H1 (cell line): ENCODE data around the gene PLAC1. TPM values are rescaled to one million over a fixed set of nuclear protein-coding genes. Genes with fewer than 3 reads are reported as not detected.
A peak's percentile ranks its signal among the peaks of the same experiment; 100 is the strongest.

Experiments used
- CTCF ChIA-PET: fragments of 300-600 bp; sonication (Branson Sonifier 250); formaldehyde crosslinking; loops from one replicate; lab custom pipeline; 2021; ENCODE audit not compliant: partially characterized antibody; lab: Charles Lee
- POLR2A ChIA-PET: fragments of 300-600 bp; sonication (Branson Sonifier 250); formaldehyde crosslinking; loops from one replicate; lab custom pipeline; 2021; ENCODE audit warnings: inconsistent platforms; ENCODE audit not compliant: partially characterized antibody; lab: Charles Lee
- DNase-seq, 2 experiments: peaks; one replicate each; pipeline versions ENCODE4 v3.0.0 to v3.0.0-alpha.2; 2010 to 2022; ENCODE audit warnings: low spot score in 2 of 2, low read depth in 1 of 2, mixed read lengths in 1 of 2
- FAIRE-seq: peaks from 2 replicates; lab custom pipeline; 2011; peaks lifted over from hg19 to GRCh38; lab: Jason Lieb, UNC
- H2AFZ ChIP-seq: 2 replicates; pipeline ENCODE4 v1.8.1; 2012; ENCODE audit warnings: low read length, inconsistent platforms
- H2AK5ac ChIP-seq: 2 replicates; pipeline ENCODE4 v1.6.1; 2013; ENCODE audit warnings: low read depth, low read length
- H2BK120ac ChIP-seq: replicated peaks from 2 replicates; pipeline ENCODE3; 2013; ENCODE audit warnings: low read depth, low read length, inconsistent platforms
- H2BK12ac ChIP-seq: 2 replicates; pipeline ENCODE4 v1.6.1; 2013; ENCODE audit warnings: low read depth, low read length
- H2BK15ac ChIP-seq: 2 replicates; pipeline ENCODE4 v1.6.1; 2013; ENCODE audit warnings: low read length
- H2BK20ac ChIP-seq: 2 replicates; pipeline ENCODE4 v1.6.1; 2013; ENCODE audit warnings: low read length
- H2BK5ac ChIP-seq: 2 replicates; pipeline ENCODE4 v1.6.1; 2013; ENCODE audit warnings: low read depth, low read length
- H3K14ac ChIP-seq: 2 replicates; pipeline ENCODE4 v1.6.1; 2013; ENCODE audit warnings: inconsistent platforms; ENCODE audit not compliant: insufficient read length
- H3K18ac ChIP-seq: 2 replicates; pipeline ENCODE4 v1.6.1; 2013; ENCODE audit warnings: low read length; ENCODE audit errors: extremely low read depth
- H3K23ac ChIP-seq: 2 replicates; pipeline ENCODE4 v1.6.1; 2013; ENCODE audit warnings: inconsistent platforms; ENCODE audit not compliant: insufficient read length
- H3K23me2 ChIP-seq: 2 replicates; pipeline ENCODE4 v1.6.1; 2013; ENCODE audit warnings: low read depth, low read length
- H3K27ac ChIP-seq: 2 replicates; pipeline ENCODE4 v1.6.1; 2011; ENCODE audit warnings: low read depth, low read length, inconsistent platforms
- H3K27me3 ChIP-seq, 4 experiments: replicated peaks in 1 of 4; 1 replicate in 1 of 4; 2 replicates in 3 of 4; pipeline versions ENCODE4 v1.6.1 to v1.8.1; 2011 to 2013; ENCODE audit warnings: low read length in 3 of 4, mild to moderate bottlenecking in 3 of 4, inconsistent platforms in 2 of 4, mixed read lengths in 2 of 4, moderate library complexity in 1 of 4; ENCODE audit not compliant: control insufficient read depth in 3 of 4, insufficient read depth in 3 of 4; ENCODE audit errors: extremely low read depth in 1 of 4
- H3K36me3 ChIP-seq, 4 experiments: 2 replicates each; pipeline versions ENCODE4 v1.6.1 to v1.8.1; 2011 to 2013; ENCODE audit warnings: mild to moderate bottlenecking in 4 of 4, low read length in 3 of 4, moderate library complexity in 2 of 4, control low read depth in 1 of 4, inconsistent platforms in 1 of 4; ENCODE audit not compliant: insufficient read depth in 4 of 4, control insufficient read depth in 2 of 4
- H3K4ac ChIP-seq: replicated peaks from 2 replicates; pipeline ENCODE3; 2013; ENCODE audit warnings: low read length, low read depth, mixed read lengths, inconsistent platforms; ENCODE audit not compliant: insufficient read length
- H3K4me1 ChIP-seq, 4 experiments: replicated peaks in 1 of 4; 1 replicate in 1 of 4; 2 replicates in 3 of 4; pipeline versions ENCODE4 v1.6.1 to v1.8.1; 2011 to 2013; ENCODE audit warnings: low read length in 3 of 4, inconsistent platforms in 2 of 4, mixed read lengths in 1 of 4; ENCODE audit not compliant: insufficient read depth in 4 of 4, control insufficient read depth in 3 of 4
- H3K4me2 ChIP-seq, 2 experiments: 2 replicates each; pipeline versions ENCODE4 v1.6.1 to v1.8.1; 2011 to 2013; ENCODE audit warnings: low read depth in 2 of 2, low read length in 2 of 2, control low read depth in 1 of 2, inconsistent platforms in 1 of 2, mild to moderate bottlenecking in 1 of 2; ENCODE audit not compliant: insufficient read depth in 1 of 2
- H3K4me3 ChIP-seq, 4 experiments: fragments of 200-600, 300-600 bp in 1 of 4; sonication (generic), shearing (Covaris generic), sonication (Bioruptor Twin) in 1 of 4; 2 replicates each; pipeline versions ENCODE4 v1.5.1 to v1.8.1; 2011 to 2016; ENCODE audit warnings: low read length in 4 of 4, low read depth in 3 of 4, control low read depth in 2 of 4, inconsistent platforms in 2 of 4, mild to moderate bottlenecking in 2 of 4, mixed read lengths in 1 of 4, moderate library complexity in 1 of 4; ENCODE audit not compliant: insufficient read depth in 2 of 4; ENCODE audit errors: extremely low read depth in 1 of 4
- H3K56ac ChIP-seq: replicated peaks from 2 replicates; pipeline ENCODE3; 2013; ENCODE audit warnings: low read depth, mild to moderate bottlenecking, mixed read lengths, low read length, inconsistent platforms; ENCODE audit not compliant: insufficient read length
- H3K79me1 ChIP-seq: 2 replicates; pipeline ENCODE4 v1.6.1; 2013; ENCODE audit warnings: low read depth, low read length, control low read depth
- H3K79me2 ChIP-seq, 2 experiments: 2 replicates each; pipeline versions ENCODE4 v1.6.1 to v1.8.1; 2012 to 2013; ENCODE audit warnings: low read length in 2 of 2, mild to moderate bottlenecking in 2 of 2, inconsistent platforms in 1 of 2; ENCODE audit not compliant: insufficient read depth in 2 of 2, control insufficient read depth in 1 of 2
- H3K9ac ChIP-seq, 4 experiments: replicated peaks in 1 of 4; 1 replicate in 1 of 4; 2 replicates in 3 of 4; pipeline versions ENCODE4 v1.6.1 to v1.8.1; 2011 to 2013; ENCODE audit warnings: low read depth in 3 of 4, low read length in 3 of 4, control low read depth in 2 of 4, mild to moderate bottlenecking in 2 of 4, moderate library complexity in 2 of 4, inconsistent platforms in 1 of 4; ENCODE audit errors: extremely low read depth in 1 of 4
- H3K9me3 ChIP-seq, 2 experiments: 2 replicates each; pipeline versions ENCODE4 v1.6.1 to v1.8.1; 2012 to 2013; ENCODE audit warnings: mild to moderate bottlenecking in 2 of 2, moderate library complexity in 2 of 2, control low read depth in 1 of 2, inconsistent platforms in 1 of 2, low read depth in 1 of 2, low read length in 1 of 2, mixed read lengths in 1 of 2; ENCODE audit not compliant: insufficient read depth in 2 of 2
- H4K20me1 ChIP-seq, 2 experiments: replicated peaks in 1 of 2; 2 replicates each; pipeline versions ENCODE3 to v1.8.1; 2011 to 2013; ENCODE audit warnings: inconsistent platforms in 2 of 2, low read length in 2 of 2, mild to moderate bottlenecking in 1 of 2; ENCODE audit not compliant: insufficient read depth in 2 of 2, control insufficient read depth in 1 of 2
- H4K5ac ChIP-seq: 2 replicates; pipeline ENCODE4 v1.6.1; 2013; ENCODE audit warnings: low read length, low read depth, mixed read lengths, inconsistent platforms; ENCODE audit not compliant: insufficient read length
- H4K8ac ChIP-seq: 2 replicates; pipeline ENCODE4 v1.8.0; 2013; ENCODE audit warnings: mild to moderate bottlenecking, moderate library complexity, low read length, inconsistent platforms; ENCODE audit not compliant: insufficient read depth; ENCODE audit errors: extremely low read depth
- H4K91ac ChIP-seq: replicated peaks from 2 replicates; pipeline ENCODE3; 2013; ENCODE audit warnings: low read length, mixed read lengths, inconsistent platforms; ENCODE audit not compliant: insufficient read length
- RAD21 ChIP-seq, 2 experiments: IDR thresholded peaks in 1 of 2; conservative IDR thresholded peaks in 1 of 2; 2 replicates each; pipeline ENCODE4 v1.6.1; 2011; ENCODE audit warnings: low read depth in 2 of 2, low read length in 2 of 2, improper control_type of control experiment in 1 of 2, inconsistent platforms in 1 of 2, mild to moderate bottlenecking in 1 of 2, moderate library complexity in 1 of 2
- WGBS, 2 experiments: shearing (Covaris generic) in 1 of 2; methylation state at CpG; one replicate each; pipeline versions ENCODE4 v1.1.6 to v1.1.7; 2013 to 2015; ENCODE audit warnings: low lambda C conversion rate in 2 of 2, mixed read lengths in 2 of 2, inconsistent platforms in 1 of 2, low coverage in 1 of 2, missing lambda C conversion rate in 1 of 2; ENCODE audit not compliant: insufficient replicate concordance in 2 of 2, insufficient coverage in 1 of 2, insufficient read length in 1 of 2; ENCODE audit errors: extremely low coverage in 1 of 2, missing lambda C conversion rate in 1 of 2; 5-methylcytosine and 5-hydroxymethylcytosine counted together
- polyA plus RNA-seq, 7 experiments: library from polyadenylated mRNA; depleted of rRNA in 3 of 7; stranded (reverse) in 5 of 7; unstranded in 2 of 7; fragments of >200 nt in 5 of 7; fragments of 200-250 nt in 2 of 7; gene quantifications; 1 replicate in 5 of 7; 2 replicates in 1 of 7; 4 replicates in 1 of 7; pipeline versions ENCODE4 v1.2.1 to v1.2.3, GENCODE V29; 2011 to 2013; ENCODE audit warnings: missing spikeins in 2 of 7, mixed read lengths in 2 of 7
- total RNA-seq: library from RNA; stranded (reverse); fragmentation: NEBNext Ultra II Directional; extraction: Animal tissue kit (Norgen Biotek cat#: 25700); gene quantifications from 2 replicates; pipeline ENCODE4 v1.2.1, GENCODE V29; 2021

The PLAC1 gene
- total and polyA plus RNA-seq, 2 of the 8 experiments (the other 6 are each of a cell fraction or from before 2014, with no cell fraction given) = 1.8 TPM; not detected in 1

DNA sequence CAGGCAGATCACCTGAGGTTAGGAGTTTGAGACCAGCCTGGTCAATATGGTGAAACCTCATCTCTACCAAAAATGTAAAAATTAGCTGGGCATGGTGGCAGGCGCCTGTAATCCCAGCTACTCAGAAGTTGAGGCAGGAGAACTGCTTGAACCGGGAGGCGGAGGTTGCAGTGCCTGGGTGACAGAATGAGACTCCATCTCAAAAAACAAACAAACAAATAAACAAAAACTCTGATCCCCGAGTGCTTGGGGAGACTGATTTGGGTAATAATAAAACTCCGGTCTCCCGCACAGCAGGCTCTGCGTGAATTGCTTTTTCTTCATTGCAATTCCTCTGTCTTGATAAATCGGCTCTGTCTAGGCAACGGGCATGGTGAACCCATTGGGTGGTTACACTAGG, 124.9 kb downstream of the PLAC1 start:
- CTCF ChIA-PET = interaction anchor here (2.0 kb wide), 1 partner anchor 230 kb away, joined by 6 read pairs; no protein-coding TSS in a partner anchor
- POLR2A ChIA-PET = interaction anchor here (1.4 kb wide), 1 partner anchor 9 kb away, joined by 8 read pairs; no protein-coding TSS in a partner anchor
- Histone ChIP-seq H3K27me3 (peaks cover 0 to 4% (median 3%) of the 10 kb centered on the region in 4 experiments; a peak in 3 of 7 replicates), H3K14ac (no peak overlapping the region), H2AK5ac (no peak overlapping the region), H3K9ac (no peak overlapping the region), H2BK5ac (no peak overlapping the region), H2BK12ac (no peak overlapping the region), H3K4me3 (no peak overlapping the region), H2BK20ac (no peak overlapping the region), H3K18ac (no peak overlapping the region), H4K5ac (no peak overlapping the region), H3K23me2 (no peaks in the 10 kb centered on the region), H3K79me2 (no peaks in the 10 kb centered on the region), H2BK15ac (no peak overlapping the region), H4K20me1 (no peaks in the 10 kb centered on the region), H4K91ac (no peak overlapping the region), H3K79me1 (no peaks in the 10 kb centered on the region), H3K27ac (no peak overlapping the region), H3K23ac (no peak overlapping the region), H3K9me3 (no peaks in the 10 kb centered on the region), H4K8ac (no peak overlapping the region), H3K56ac (no peak overlapping the region), H2BK120ac (no peak overlapping the region), H3K36me3 (no peaks in the 10 kb centered on the region), H2AFZ (no peak overlapping the region), H3K4me1 (peaks cover 0 to 11% (median 0%) of the 10 kb centered on the region in 4 experiments; a peak in 2 of 7 replicates), H3K4me2 (peak overlapping the region in 1 of 2 experiments; percentile 35; a peak in 1 of 4 replicates), H3K4ac (no peak overlapping the region)
- no peak for DNase-seq
- FAIRE-seq = peak; percentile 48
- WGBS, 2 experiments = 27% methylated on average over 9 of the region's 9 CpGs; no CpG with 5 or more reads in 1 of the 2 experiments
- no peak for TF ChIP-seq RAD21 (IDR thresholded peaks at IDR 0.05 in 1 of 2, conservative IDR thresholded peaks at IDR 0.05 in 1 of 2; ENCODE audit: low read depth in 2 of 2, low read length in 2 of 2)
